ENCODE data around the gene MORN1.

The MORN1 gene

GRCh38 chr1:2433936-2434655 is 42.7 kb upstream of the MORN1 start:
- H3K9ac ChIP-seq (ENCODE audit: low read depth, low read length, poor library complexity, severe bottlenecking), result no peak overlapping the region
- no peaks in the 10 kb centered on the region for H3K27me3 ChIP-seq (ENCODE audit: insufficient read depth, low read length, poor library complexity, severe bottlenecking)
- no peak overlapping the region for H3K4me2 ChIP-seq (ENCODE audit: low read depth, low read length, poor library complexity, severe bottlenecking)
- no peaks in the 10 kb centered on the region for H3F3A ChIP-seq (ENCODE audit: low read depth)
- TF ChIP-seq, protein P1, sequence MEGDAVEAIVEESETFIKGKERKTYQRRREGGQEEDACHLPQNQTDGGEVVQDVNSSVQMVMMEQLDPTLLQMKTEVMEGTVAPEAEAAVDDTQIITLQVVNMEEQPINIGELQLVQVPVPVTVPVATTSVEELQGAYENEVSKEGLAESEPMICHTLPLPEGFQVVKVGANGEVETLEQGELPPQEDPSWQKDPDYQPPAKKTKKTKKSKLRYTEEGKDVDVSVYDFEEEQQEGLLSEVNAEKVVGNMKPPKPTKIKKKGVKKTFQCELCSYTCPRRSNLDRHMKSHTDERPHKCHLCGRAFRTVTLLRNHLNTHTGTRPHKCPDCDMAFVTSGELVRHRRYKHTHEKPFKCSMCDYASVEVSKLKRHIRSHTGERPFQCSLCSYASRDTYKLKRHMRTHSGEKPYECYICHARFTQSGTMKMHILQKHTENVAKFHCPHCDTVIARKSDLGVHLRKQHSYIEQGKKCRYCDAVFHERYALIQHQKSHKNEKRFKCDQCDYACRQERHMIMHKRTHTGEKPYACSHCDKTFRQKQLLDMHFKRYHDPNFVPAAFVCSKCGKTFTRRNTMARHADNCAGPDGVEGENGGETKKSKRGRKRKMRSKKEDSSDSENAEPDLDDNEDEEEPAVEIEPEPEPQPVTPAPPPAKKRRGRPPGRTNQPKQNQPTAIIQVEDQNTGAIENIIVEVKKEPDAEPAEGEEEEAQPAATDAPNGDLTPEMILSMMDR (conservative IDR thresholded peaks at IDR 0.05; ENCODE audit: low read length), result no peak
- TF ChIP-seq EZH2phosphoT487 (IDR thresholded peaks at IDR 0.05; ENCODE audit: borderline replicate concordance), result no peak
- H3K9me2 ChIP-seq (replicated peaks; ENCODE audit: low read depth, low read length), result no peaks in the 10 kb centered on the region
- H3K36me3 ChIP-seq (ENCODE audit: insufficient read depth, low read length), result no peaks in the 10 kb centered on the region
- no peaks in the 10 kb centered on the region for H3K4me1 ChIP-seq (ENCODE audit: insufficient read depth, low read length, poor library complexity, severe bottlenecking)
- H4K20me1 ChIP-seq (ENCODE audit: insufficient read depth, low read length, poor library complexity, severe bottlenecking), result no peaks in the 10 kb centered on the region
- peaks cover 2% of the 10 kb centered on the region; the same call in 1 of the 2 replicates for H3K9me3 ChIP-seq (ENCODE audit: insufficient read depth, low read depth, low read length)
- H3K4me3 ChIP-seq (ENCODE audit: low read length, poor library complexity, severe bottlenecking), result no peak overlapping the region
- no peaks in the 10 kb centered on the region for H3K79me2 ChIP-seq (ENCODE audit: insufficient read depth, low read length)
- H2AFZ ChIP-seq (ENCODE audit: low read length), result no peak overlapping the region

DNA sequence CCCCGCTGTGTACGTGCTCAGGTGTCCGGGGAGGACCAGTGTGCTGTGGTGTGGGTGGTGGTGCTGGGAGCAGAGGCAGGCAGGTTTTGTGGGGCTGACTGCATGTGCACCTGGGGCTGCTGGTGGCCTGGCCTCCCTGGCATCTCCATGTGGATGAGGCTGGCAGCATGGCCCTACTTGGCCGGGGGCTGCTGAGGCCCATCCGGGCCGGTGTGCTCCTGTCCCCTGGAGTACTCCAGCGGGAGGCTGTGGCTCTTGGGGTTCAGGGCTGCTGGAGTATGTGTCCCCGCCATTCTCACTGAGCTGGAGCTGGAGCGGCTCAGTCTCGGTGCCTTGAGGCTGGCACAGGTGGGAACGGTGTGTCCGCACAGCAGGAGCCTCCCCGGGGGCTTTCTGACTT is 41.8 kb upstream of the MORN1 start:
- H4K20me1 ChIP-seq (ENCODE audit: insufficient read depth, low read length, poor library complexity, severe bottlenecking), result no peaks in the 10 kb centered on the region
- H3K4me3 ChIP-seq (ENCODE audit: low read length, poor library complexity, severe bottlenecking), result no peak overlapping the region
- no peak overlapping the region for H3K4me2 ChIP-seq (ENCODE audit: low read depth, low read length, poor library complexity, severe bottlenecking)
- no peaks in the 10 kb centered on the region for H3K27me3 ChIP-seq (ENCODE audit: insufficient read depth, low read length, poor library complexity, severe bottlenecking)
- no peak overlapping the region for H3K9ac ChIP-seq (ENCODE audit: low read depth, low read length, poor library complexity, severe bottlenecking)
- no peak overlapping the region for H2AFZ ChIP-seq (ENCODE audit: low read length)
- no peaks in the 10 kb centered on the region for H3K9me2 ChIP-seq (replicated peaks; ENCODE audit: low read depth, low read length)
- H3K9me3 ChIP-seq (ENCODE audit: insufficient read depth, low read depth, low read length), result peaks cover 2% of the 10 kb centered on the region; the same call in 1 of the 2 replicates
- H3K4me1 ChIP-seq (ENCODE audit: insufficient read depth, low read length, poor library complexity, severe bottlenecking), result no peaks in the 10 kb centered on the region
- H3K36me3 ChIP-seq (ENCODE audit: insufficient read depth, low read length), result no peaks in the 10 kb centered on the region
- TF ChIP-seq EZH2phosphoT487 (IDR thresholded peaks at IDR 0.05; ENCODE audit: borderline replicate concordance), result no peak
- TF ChIP-seq, protein P1 (conservative IDR thresholded peaks at IDR 0.05; ENCODE audit: low read length), result no peak
- H3F3A ChIP-seq (ENCODE audit: low read depth), result no peaks in the 10 kb centered on the region
- no peaks in the 10 kb centered on the region for H3K79me2 ChIP-seq (ENCODE audit: insufficient read depth, low read length)

DNA sequence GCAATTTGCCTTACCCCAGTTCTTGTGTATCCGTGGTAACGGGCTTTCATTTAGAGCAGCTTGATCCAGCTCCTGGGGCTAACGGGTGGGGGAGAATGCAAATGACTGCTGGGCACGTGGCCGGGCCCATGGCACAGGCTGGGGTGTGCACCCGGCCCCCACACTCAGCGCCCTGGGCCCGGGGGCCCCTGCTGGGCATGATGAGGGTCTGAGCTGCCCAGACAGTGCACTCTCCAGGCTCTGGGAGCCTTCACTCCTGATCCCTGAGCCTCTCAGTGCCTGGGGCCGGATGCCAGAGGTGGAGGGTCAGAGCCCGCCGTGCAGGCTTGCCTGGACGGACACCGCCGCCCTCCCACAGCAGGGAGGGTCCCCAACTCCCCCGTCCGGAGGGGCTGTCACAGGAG is 41.1 kb upstream of the MORN1 start:
- H3K9me2 ChIP-seq (replicated peaks; ENCODE audit: low read depth, low read length), result no peaks in the 10 kb centered on the region
- H3K9me3 ChIP-seq (ENCODE audit: insufficient read depth, low read depth, low read length), result peaks cover 2% of the 10 kb centered on the region; the same call in 1 of the 2 replicates
- no peaks in the 10 kb centered on the region for H3K79me2 ChIP-seq (ENCODE audit: insufficient read depth, low read length)
- no peaks in the 10 kb centered on the region for H3K4me1 ChIP-seq (ENCODE audit: insufficient read depth, low read length, poor library complexity, severe bottlenecking)
- H3K4me2 ChIP-seq (ENCODE audit: low read depth, low read length, poor library complexity, severe bottlenecking), result no peak overlapping the region
- H3K9ac ChIP-seq (ENCODE audit: low read depth, low read length, poor library complexity, severe bottlenecking), result no peak overlapping the region
- H3F3A ChIP-seq (ENCODE audit: low read depth), result no peaks in the 10 kb centered on the region
- no peaks in the 10 kb centered on the region for H3K27me3 ChIP-seq (ENCODE audit: insufficient read depth, low read length, poor library complexity, severe bottlenecking)
- TF ChIP-seq, protein P1 (conservative IDR thresholded peaks at IDR 0.05; ENCODE audit: low read length), result no peak
- no peak for TF ChIP-seq EZH2phosphoT487 (IDR thresholded peaks at IDR 0.05; ENCODE audit: borderline replicate concordance)
- no peaks in the 10 kb centered on the region for H4K20me1 ChIP-seq (ENCODE audit: insufficient read depth, low read length, poor library complexity, severe bottlenecking)
- H3K36me3 ChIP-seq (ENCODE audit: insufficient read depth, low read length), result no peaks in the 10 kb centered on the region
- no peak overlapping the region for H2AFZ ChIP-seq (ENCODE audit: low read length)
- no peak overlapping the region for H3K4me3 ChIP-seq (ENCODE audit: low read length, poor library complexity, severe bottlenecking)
